Stimulated activated CD8-positive, alpha-beta memory T cell treated with anti-CD3 and anti-CD28 coated beads, Interleukin-7, amount 100 ng/mL, for 48 hours (primary cell): ENCODE measurements around the gene S100PBP.
"Not testable (repeated sequence)": the region's sequence is repeated elsewhere in the genome, so short reads cannot be mapped to it uniquely, and the experiment has no call there.

Experiments
- DNase-seq, 2 donors: peaks; one replicate each; pipeline ENCODE4 v3.0.0-alpha.2; 2020; ENCODE audit warnings: low read depth in 1 of 2; ENCODE audit errors: extremely low read depth in 1 of 2

Gene S100PBP

GRCh38 chr1:32783851-32784250 is 33.6 kb upstream of the S100PBP start:
- no peak for DNase-seq

- DNase-seq = no peak
These were observed 32.6 kb upstream of the S100PBP start for GRCh38 chr1:32784817-32785216.

GRCh38 chr1:32786856-32787255 is 30.6 kb upstream of the S100PBP start:
- no peak for DNase-seq

GRCh38 chr1:32789356-32789755 is 28.1 kb upstream of the S100PBP start:
- not testable (repeated sequence) for DNase-seq

- DNase-seq = no peak
These were observed 25.6 kb upstream of the S100PBP start for GRCh38 chr1:32791881-32792280.

- not testable (repeated sequence) for DNase-seq
These were observed 21.7 kb upstream of the S100PBP start for GRCh38 chr1:32795763-32796162.

- DNase-seq = no peak
These were observed 20.0 kb upstream of the S100PBP start for GRCh38 chr1:32797456-32797855.

GRCh38 chr1:32798191-32798590 is 19.3 kb upstream of the S100PBP start:
- DNase-seq = no peak

GRCh38 chr1:32798679-32799416 is 18.6 kb upstream of the S100PBP start:
- no peak for DNase-seq

GRCh38 chr1:32801096-32801715 is 16.2 kb upstream of the S100PBP start:
- DNase-seq = peak in 1 of 2 donors; percentile 19

GRCh38 chr1:32804460-32804859 is 13.0 kb upstream of the S100PBP start:
- DNase-seq = not testable (repeated sequence)

- DNase-seq = no peak
These were observed 11.2 kb upstream of the S100PBP start for GRCh38 chr1:32806290-32806689.

- DNase-seq = no peak
These were observed 10.4 kb upstream of the S100PBP start for GRCh38 chr1:32806910-32807523.

GRCh38 chr1:32808580-32808979 is 8.9 kb upstream of the S100PBP start:
- no peak for DNase-seq

- DNase-seq = no peak
These were observed 7.1 kb upstream of the S100PBP start for GRCh38 chr1:32810358-32810757.

GRCh38 chr1:32811265-32811664 is 6.2 kb upstream of the S100PBP start:
- DNase-seq = no peak

GRCh38 chr1:32811917-32812316 is 5.5 kb upstream of the S100PBP start:
- no peak for DNase-seq

GRCh38 chr1:32813941-32814739 is 3.3 kb upstream of the S100PBP start:
- no peak for DNase-seq

GRCh38 chr1:32816676-32817158 is 736 bp upstream of the S100PBP start:
- no peak for DNase-seq

GRCh38 chr1:32817815-32818786 is 648 bp downstream of the S100PBP start:
- DNase-seq = peak in 1 of 2 donors; percentile 11
